ENCODE results near the gene BCAP29.

GRCh38 chr7:107559864-107560263 is 20.2 kb upstream of the BCAP29 start:
- TF ChIP-seq CTCF (IDR thresholded peaks at IDR 0.05 in 8 of 11, conservative IDR thresholded peaks at IDR 0.05 in 3 of 11) (no peak), POLR2AphosphoS5 (IDR thresholded peaks at IDR 0.05) (no peak), POLR2A (IDR thresholded peaks at IDR 0.05) (no peak)

Measured in spleen (tissue), 7 donors.